ENCODE data around the gene TMCC1.

- TF ChIP-seq POLR2A (IDR thresholded peaks at IDR 0.05; ENCODE audit: low read length) (no peak), GATA1 (IDR thresholded peaks at IDR 0.05; ENCODE audit: low read depth, low read length) (no peak)
Observed at GRCh38 chr3:129672412-129672811, 221.1 kb downstream of the TMCC1 start.
